GM12878 (cell line): Measurements from ENCODE around the gene TRABD2A. TPM values are rescaled to one million over a fixed set of nuclear protein-coding genes. Genes with fewer than 3 reads are reported as not detected.

Source experiments
- ATAC-seq: fragments of 200-7000 bp; cut with Tn5 transposase; 3 replicates; pipeline ENCODE4 v1.9.1; 2020; ENCODE audit warnings: mild to moderate bottlenecking, moderate library complexity
- BruUV-seq: library from RNA; stranded (reverse); fragments of 400-500 nt; replicated peaks from 2 replicates; lab custom pipeline; 2021; lab: Mats Ljungman, UMichigan
- CTCF ChIA-PET: fragments of 300-600 bp; sonication (Branson Sonifier 250); formaldehyde crosslinking; extraction: SDS; loops from one replicate; lab custom pipeline; 2021; ENCODE audit warnings: inconsistent platforms; lab: Yijun Ruan, JAX
- POLR2A ChIA-PET: fragments of 350-600 bp; formaldehyde crosslinking; extraction: SDS; loops from one replicate; lab custom pipeline; 2021; ENCODE audit warnings: inconsistent platforms; lab: Charles Lee
- RAD21 ChIA-PET: fragments of 300-600 bp; sonication (Branson Sonifier 250); formaldehyde crosslinking; loops from one replicate; lab custom pipeline; 2023; ENCODE audit warnings: antibody characterized with exemption; ENCODE audit not compliant: unreplicated experiment; lab: Charles Lee
- SMC1A ChIA-PET: fragments of 300-600 bp; sonication (Branson Sonifier 250); formaldehyde crosslinking; loops from one replicate; lab custom pipeline; 2023; ENCODE audit not compliant: unreplicated experiment, uncharacterized antibody; lab: Charles Lee
- DNase-seq: peaks from one replicate; pipeline ENCODE4 v3.0.0-alpha.2; 2011; ENCODE audit warnings: low read depth, low spot score
- FAIRE-seq: peaks from 3 replicates; lab custom pipeline; 2011; peaks lifted over from hg19 to GRCh38; lab: Jason Lieb, UNC
- H2AFZ ChIP-seq: 2 replicates; pipeline ENCODE4 v1.6.0; 2011; ENCODE audit warnings: low read depth, low read length, control low read depth; ENCODE audit not compliant: control insufficient read depth
- H3K27ac ChIP-seq: 2 replicates; pipeline ENCODE4 v1.5.1; 2011; ENCODE audit warnings: control low read depth; ENCODE audit not compliant: control insufficient read depth, insufficient read depth
- H3K27me3 ChIP-seq, 2 experiments: replicated peaks in 1 of 2; 2 replicates each; pipeline versions ENCODE4 v1.6.0 to v1.6.1; 2011; ENCODE audit warnings: low read length in 1 of 2; ENCODE audit not compliant: control insufficient read depth in 2 of 2, insufficient read depth in 2 of 2
- H3K36me3 ChIP-seq, 2 experiments: 2 replicates each; pipeline ENCODE4 v1.5.1; 2011; ENCODE audit warnings: low read length in 1 of 2; ENCODE audit not compliant: control insufficient read depth in 2 of 2, insufficient read depth in 2 of 2
- H3K4me1 ChIP-seq: 2 replicates; pipeline ENCODE4 v1.6.1; 2011; ENCODE audit warnings: mild to moderate bottlenecking, low read length, moderate library complexity, mixed read lengths; ENCODE audit not compliant: control insufficient read depth, insufficient read depth
- H3K4me2 ChIP-seq: 2 replicates; pipeline ENCODE4 v1.6.0; 2011; ENCODE audit warnings: control low read depth; ENCODE audit not compliant: control insufficient read depth, insufficient read depth
- H3K4me3 ChIP-seq: fragments of 200-600 bp; sonication (generic); 2 replicates; pipeline ENCODE4 v1.5.1; 2016
- H3K79me2 ChIP-seq: 2 replicates; pipeline ENCODE4 v1.6.0; 2011; ENCODE audit warnings: low read length; ENCODE audit not compliant: control insufficient read depth, insufficient read depth
- H3K9ac ChIP-seq: 2 replicates; pipeline ENCODE4 v1.8.0; 2011; ENCODE audit warnings: low read length, control low read depth, mixed read lengths; ENCODE audit not compliant: control insufficient read depth, insufficient read depth
- H3K9me3 ChIP-seq: replicated peaks from 3 replicates; pipeline ENCODE4 v1.5.1; 2011; ENCODE audit warnings: mild to moderate bottlenecking, low read length; ENCODE audit not compliant: control insufficient read depth, insufficient read depth
- H4K20me1 ChIP-seq: 2 replicates; pipeline ENCODE4 v1.6.0; 2011; ENCODE audit not compliant: control insufficient read depth, insufficient read depth
- DPF2 ChIP-seq: fragments of 450-650 bp; IDR thresholded peaks from 2 replicates; pipeline ENCODE4 v1.6.1; 2017; ENCODE audit warnings: mild to moderate bottlenecking
- ESRRA ChIP-seq: IDR thresholded peaks from 2 replicates; pipeline ENCODE4 v1.6.1; 2012; ENCODE audit warnings: mild to moderate bottlenecking, low read length, improper control_type of control experiment
- HCFC1 ChIP-seq: fragments of 150-350 bp; IDR thresholded peaks from 2 replicates; pipeline ENCODE4 v1.6.1; 2014; ENCODE audit warnings: low read length
- HDGF ChIP-seq: fragments of 450-650 bp; IDR thresholded peaks from 2 replicates; pipeline ENCODE4 v1.6.1; 2016; ENCODE audit warnings: antibody characterized with exemption
- NFXL1 ChIP-seq: fragments of 450-650 bp; IDR thresholded peaks from 2 replicates; pipeline ENCODE4 v1.6.1; 2017; ENCODE audit warnings: antibody characterized with exemption, mild to moderate bottlenecking, borderline replicate concordance
- NFYA ChIP-seq: IDR thresholded peaks from 2 replicates; pipeline ENCODE4 v1.6.1; 2011; ENCODE audit warnings: low read depth, mild to moderate bottlenecking, low read length, improper control_type of control experiment, borderline replicate concordance
- NRF1 ChIP-seq: conservative IDR thresholded peaks from 2 replicates; pipeline ENCODE4 v1.6.1; 2011; ENCODE audit warnings: mild to moderate bottlenecking, low read depth, low read length, improper control_type of control experiment
- POLR2AphosphoS5 ChIP-seq: IDR thresholded peaks from 2 replicates; pipeline ENCODE4 v1.6.1; 2011; ENCODE audit warnings: mild to moderate bottlenecking, low read length, inconsistent platforms
- RAD21 ChIP-seq: IDR thresholded peaks from 2 replicates; pipeline ENCODE4 v1.6.1; 2011; ENCODE audit warnings: mild to moderate bottlenecking, low read depth, low read length, moderate library complexity; ENCODE audit not compliant: insufficient read depth
- RBBP5 ChIP-seq: fragments of 200-600 bp; sonication (generic); conservative IDR thresholded peaks from 2 replicates; pipeline ENCODE4 v1.6.1; 2016
- SMAD1 ChIP-seq: fragments of 450-650 bp; IDR thresholded peaks from 2 replicates; pipeline ENCODE4 v1.6.1; 2018; ENCODE audit warnings: mild to moderate bottlenecking, low read depth; ENCODE audit not compliant: partially characterized antibody
- ZNF217 ChIP-seq: fragments of 450-650 bp; IDR thresholded peaks from 2 replicates; pipeline ENCODE4 v1.6.1; 2017; ENCODE audit warnings: antibody characterized with exemption, mild to moderate bottlenecking
- WGBS: methylation state at CpG from one replicate; pipeline ENCODE4 v1.1.6; 2016; ENCODE audit warnings: low lambda C conversion rate; ENCODE audit not compliant: insufficient replicate concordance, insufficient coverage; ENCODE audit errors: missing lambda C conversion rate; 5-methylcytosine and 5-hydroxymethylcytosine counted together
- in situ Hi-C: fragments of 300-500 bp; cut with MboI; formaldehyde crosslinking; loops from 9 replicates; pipeline ENCODE4 v1.14.3; 2018; ENCODE audit warnings: mixed read lengths
- intact Hi-C: fragments of 100-400 bp; cut with micrococcal nuclease; formaldehyde crosslinking; loops from one replicate; pipeline ENCODE4 v1.14.2; 2022; ENCODE audit not compliant: unreplicated experiment
- polyA plus RNA-seq, 11 experiments: library from polyadenylated mRNA; depleted of rRNA in 4 of 11; unstranded in 6 of 11; stranded (reverse) in 5 of 11; fragments of >200 nt; fragmentation: Nextera tagmentation in 4 of 11; fragmentation: Illumina TruSeq in 1 of 11; extraction: Ambion mirVana in 4 of 11; extraction: Trizol in 1 of 11; gene quantifications; 1 replicate in 1 of 11; 2 replicates in 10 of 11; pipeline versions ENCODE4 v1.2.1 to v1.2.3, GENCODE V29; 2011 to 2016; ENCODE audit warnings: inconsistent platforms in 2 of 11, missing spikeins in 2 of 11, low read depth in 1 of 11
- total RNA-seq, 4 experiments: library from RNA; depleted of rRNA in 3 of 4; stranded (reverse); fragments of >200 nt in 3 of 4; fragmentation: Illumina TruSeq in 1 of 4; extraction: Trizol in 1 of 4; gene quantifications; 2 replicates each; pipeline versions ENCODE4 v1.2.1 to v1.2.3, GENCODE V29; 2013 to 2021
- TF ChIP-seq, protein P1 (sequence below): IDR thresholded peaks from 2 replicates; pipeline ENCODE4 v1.6.1; 2012; ENCODE audit warnings: low read length, inconsistent platforms
- TF ChIP-seq, protein P2 (sequence below): fragments of 450-650 bp; IDR thresholded peaks from 2 replicates; pipeline ENCODE4 v1.6.1; 2017; ENCODE audit warnings: mild to moderate bottlenecking, low read depth, inconsistent platforms; ENCODE audit not compliant: poor library complexity, severe bottlenecking
- TF ChIP-seq, protein P3 (sequence below): fragments of 450-650 bp; formaldehyde crosslinking; IDR thresholded peaks from 2 replicates; pipeline ENCODE4 v1.5.0; 2022; ENCODE audit warnings: mild to moderate bottlenecking, missing genetic modification characterization

TRABD2A gene
- total and polyA plus RNA-seq, 10 of the 15 experiments (the other 5 are each of a cell fraction or from before 2014, with no cell fraction given): 1.4 to 7.6 (median 4.1) TPM

DNA sequence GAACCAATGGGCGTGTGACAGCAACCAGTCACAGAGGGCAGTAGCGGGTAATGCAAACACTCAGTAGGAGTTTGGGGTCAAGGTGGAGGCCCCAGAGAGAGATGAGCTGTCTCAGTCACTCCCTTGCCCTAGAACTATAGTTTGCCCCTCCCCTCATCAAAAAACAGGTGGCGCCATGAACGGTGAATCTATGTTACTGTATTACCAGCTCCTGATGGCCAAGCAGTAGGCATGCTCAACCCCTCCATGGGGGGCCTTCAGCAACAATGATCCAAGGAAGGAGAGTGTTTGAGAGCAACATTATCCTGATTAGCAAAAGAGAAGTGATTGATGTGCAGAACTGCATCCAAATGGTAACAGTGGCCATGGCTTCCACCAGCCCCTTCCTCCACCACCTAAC lies 30.4 kb downstream of the TRABD2A start (continued):
- TF ChIP-seq ESRRA: no peak
- no peak for TF ChIP-seq HDGF
- TF ChIP-seq POLR2AphosphoS5: no peak
- no peak for TF ChIP-seq NFXL1

DNA sequence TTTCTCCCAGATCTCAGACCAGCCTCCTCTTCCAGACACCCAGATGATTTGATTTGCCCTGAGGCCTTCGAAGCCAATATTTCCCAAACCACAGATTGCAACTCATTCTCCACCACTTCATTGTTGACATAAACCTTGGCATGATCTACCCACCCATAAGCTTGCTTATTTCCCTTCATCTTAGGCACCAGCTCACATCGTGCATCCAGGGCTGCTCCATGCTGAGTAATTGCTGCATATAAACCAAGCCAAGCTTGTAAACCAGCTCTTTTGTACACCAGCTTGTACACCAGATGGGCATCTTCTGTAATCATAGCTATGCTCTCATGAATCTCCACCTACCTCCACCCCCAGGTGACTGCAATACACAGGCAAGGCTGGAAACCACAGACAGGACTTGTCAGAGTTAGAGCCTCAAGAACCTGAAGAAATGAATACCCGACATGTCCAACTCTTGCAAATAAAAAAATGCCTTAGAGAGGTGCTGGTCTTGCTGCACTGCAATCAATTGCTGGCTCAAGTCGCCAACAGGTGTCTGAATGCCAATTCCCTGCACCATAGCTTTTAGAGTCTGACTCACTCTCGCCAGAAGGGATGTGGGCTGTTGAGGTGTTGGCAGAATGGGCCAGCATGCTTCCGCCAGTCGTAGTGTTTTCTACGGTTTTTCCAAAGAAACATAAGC lies 31.5 kb downstream of the TRABD2A start:
- Histone ChIP-seq H3K27me3 (no peaks in the 10 kb centered on the region), H2AFZ (no peak overlapping the region), H3K4me1 (peaks cover 3% of the 10 kb centered on the region; the same call in 1 of the 2 replicates), H3K36me3 (no peaks in the 10 kb centered on the region), H3K4me3 (no peak overlapping the region), H3K27ac (no peak overlapping the region), H3K4me2 (no peak overlapping the region), H3K9me3 (no peaks in the 10 kb centered on the region; the same call in 2 of the 3 replicates), H4K20me1 (no peaks in the 10 kb centered on the region), H3K79me2 (no peaks in the 10 kb centered on the region), H3K9ac (no peak overlapping the region)
- BruUV-seq: no TSS peak
- ChIA-PET SMC1A (interaction anchor here (2.6 kb wide), 1 partner anchor 12 kb away, joined by 8 read pairs; no protein-coding TSS in a partner anchor), CTCF (interaction anchor here (1.5 to 3.1 kb wide), 3 partner anchors 15 to 108 kb away, joined by 4 to 9 read pairs (median 7); no protein-coding TSS in a partner anchor), RAD21 (no interaction called here), POLR2A (no interaction called here)
- FAIRE-seq: no peak
- in situ Hi-C loops: no loop called here
- no peak for ATAC-seq
- no peak for DNase-seq
- WGBS: 30% methylated on average over 8 of the region's 8 CpGs
- intact Hi-C loops: no loop called here
- TF ChIP-seq NRF1 (no peak), RAD21 (no peak), SMAD1 (no peak), HCFC1 (no peak), RBBP5 (no peak), HDGF (no peak), ZNF217 (no peak), DPF2 (no peak), NFYA (no peak)
- TF ChIP-seq, protein P1, sequence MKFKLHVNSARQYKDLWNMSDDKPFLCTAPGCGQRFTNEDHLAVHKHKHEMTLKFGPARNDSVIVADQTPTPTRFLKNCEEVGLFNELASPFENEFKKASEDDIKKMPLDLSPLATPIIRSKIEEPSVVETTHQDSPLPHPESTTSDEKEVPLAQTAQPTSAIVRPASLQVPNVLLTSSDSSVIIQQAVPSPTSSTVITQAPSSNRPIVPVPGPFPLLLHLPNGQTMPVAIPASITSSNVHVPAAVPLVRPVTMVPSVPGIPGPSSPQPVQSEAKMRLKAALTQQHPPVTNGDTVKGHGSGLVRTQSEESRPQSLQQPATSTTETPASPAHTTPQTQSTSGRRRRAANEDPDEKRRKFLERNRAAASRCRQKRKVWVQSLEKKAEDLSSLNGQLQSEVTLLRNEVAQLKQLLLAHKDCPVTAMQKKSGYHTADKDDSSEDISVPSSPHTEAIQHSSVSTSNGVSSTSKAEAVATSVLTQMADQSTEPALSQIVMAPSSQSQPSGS: no peak
- TF ChIP-seq, protein P2, sequence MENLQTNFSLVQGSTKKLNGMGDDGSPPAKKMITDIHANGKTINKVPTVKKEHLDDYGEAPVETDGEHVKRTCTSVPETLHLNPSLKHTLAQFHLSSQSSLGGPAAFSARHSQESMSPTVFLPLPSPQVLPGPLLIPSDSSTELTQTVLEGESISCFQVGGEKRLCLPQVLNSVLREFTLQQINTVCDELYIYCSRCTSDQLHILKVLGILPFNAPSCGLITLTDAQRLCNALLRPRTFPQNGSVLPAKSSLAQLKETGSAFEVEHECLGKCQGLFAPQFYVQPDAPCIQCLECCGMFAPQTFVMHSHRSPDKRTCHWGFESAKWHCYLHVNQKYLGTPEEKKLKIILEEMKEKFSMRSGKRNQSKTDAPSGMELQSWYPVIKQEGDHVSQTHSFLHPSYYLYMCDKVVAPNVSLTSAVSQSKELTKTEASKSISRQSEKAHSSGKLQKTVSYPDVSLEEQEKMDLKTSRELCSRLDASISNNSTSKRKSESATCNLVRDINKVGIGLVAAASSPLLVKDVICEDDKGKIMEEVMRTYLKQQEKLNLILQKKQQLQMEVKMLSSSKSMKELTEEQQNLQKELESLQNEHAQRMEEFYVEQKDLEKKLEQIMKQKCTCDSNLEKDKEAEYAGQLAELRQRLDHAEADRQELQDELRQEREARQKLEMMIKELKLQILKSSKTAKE: no peak
- TF ChIP-seq, protein P3, sequence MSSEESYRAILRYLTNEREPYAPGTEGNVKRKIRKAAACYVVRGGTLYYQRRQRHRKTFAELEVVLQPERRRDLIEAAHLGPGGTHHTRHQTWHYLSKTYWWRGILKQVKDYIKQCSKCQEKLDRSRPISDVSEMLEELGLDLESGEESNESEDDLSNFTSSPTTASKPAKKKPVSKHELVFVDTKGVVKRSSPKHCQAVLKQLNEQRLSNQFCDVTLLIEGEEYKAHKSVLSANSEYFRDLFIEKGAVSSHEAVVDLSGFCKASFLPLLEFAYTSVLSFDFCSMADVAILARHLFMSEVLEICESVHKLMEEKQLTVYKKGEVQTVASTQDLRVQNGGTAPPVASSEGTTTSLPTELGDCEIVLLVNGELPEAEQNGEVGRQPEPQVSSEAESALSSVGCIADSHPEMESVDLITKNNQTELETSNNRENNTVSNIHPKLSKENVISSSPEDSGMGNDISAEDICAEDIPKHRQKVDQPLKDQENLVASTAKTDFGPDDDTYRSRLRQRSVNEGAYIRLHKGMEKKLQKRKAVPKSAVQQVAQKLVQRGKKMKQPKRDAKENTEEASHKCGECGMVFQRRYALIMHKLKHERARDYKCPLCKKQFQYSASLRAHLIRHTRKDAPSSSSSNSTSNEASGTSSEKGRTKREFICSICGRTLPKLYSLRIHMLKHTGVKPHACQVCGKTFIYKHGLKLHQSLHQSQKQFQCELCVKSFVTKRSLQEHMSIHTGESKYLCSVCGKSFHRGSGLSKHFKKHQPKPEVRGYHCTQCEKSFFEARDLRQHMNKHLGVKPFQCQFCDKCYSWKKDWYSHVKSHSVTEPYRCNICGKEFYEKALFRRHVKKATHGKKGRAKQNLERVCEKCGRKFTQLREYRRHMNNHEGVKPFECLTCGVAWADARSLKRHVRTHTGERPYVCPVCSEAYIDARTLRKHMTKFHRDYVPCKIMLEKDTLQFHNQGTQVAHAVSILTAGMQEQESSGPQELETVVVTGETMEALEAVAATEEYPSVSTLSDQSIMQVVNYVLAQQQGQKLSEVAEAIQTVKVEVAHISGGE: no peak
